A673 (cell line): ENCODE data around the gene PPP1R37.

ENCODE experiments used
- EZH2 ChIP-seq: fragments of 200-600 bp; sonication (generic); IDR thresholded peaks from 2 replicates; pipeline ENCODE4 v1.6.1; 2017; ENCODE audit warnings: borderline replicate concordance, low read depth, mild to moderate bottlenecking, mixed read lengths, antibody characterized with exemption, low read length; ENCODE audit not compliant: poor library complexity, severe bottlenecking
- TF ChIP-seq, protein P1 (sequence below): fragments of 300-800, 200-600 bp; sonication (generic); conservative IDR thresholded peaks from 2 replicates; pipeline ENCODE4 v1.5.1; 2017; ENCODE audit warnings: low read depth, mild to moderate bottlenecking, antibody characterized with exemption, low read length, moderate library complexity, mixed read lengths

DNA sequence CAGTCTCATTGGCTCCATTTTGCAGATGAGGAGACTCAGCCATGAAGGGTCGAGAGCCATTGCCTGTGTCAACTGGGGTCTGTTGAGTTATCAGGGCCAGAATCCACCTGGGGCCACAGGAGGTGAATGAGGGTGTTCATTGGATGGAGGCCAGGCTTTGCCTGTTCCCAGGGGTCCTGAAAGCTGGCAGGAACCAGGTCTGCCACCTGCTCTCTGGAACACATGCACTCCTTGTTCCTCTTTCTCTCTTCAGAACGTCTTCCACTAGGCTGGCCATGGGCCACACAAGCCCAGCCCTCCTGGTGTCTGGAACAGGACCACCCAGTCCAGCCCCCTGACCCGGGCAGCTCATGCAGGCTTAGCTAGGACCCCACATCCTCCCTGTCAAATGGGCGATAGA, 21.1 kb downstream of the PPP1R37 start:
- TF ChIP-seq, protein P1, sequence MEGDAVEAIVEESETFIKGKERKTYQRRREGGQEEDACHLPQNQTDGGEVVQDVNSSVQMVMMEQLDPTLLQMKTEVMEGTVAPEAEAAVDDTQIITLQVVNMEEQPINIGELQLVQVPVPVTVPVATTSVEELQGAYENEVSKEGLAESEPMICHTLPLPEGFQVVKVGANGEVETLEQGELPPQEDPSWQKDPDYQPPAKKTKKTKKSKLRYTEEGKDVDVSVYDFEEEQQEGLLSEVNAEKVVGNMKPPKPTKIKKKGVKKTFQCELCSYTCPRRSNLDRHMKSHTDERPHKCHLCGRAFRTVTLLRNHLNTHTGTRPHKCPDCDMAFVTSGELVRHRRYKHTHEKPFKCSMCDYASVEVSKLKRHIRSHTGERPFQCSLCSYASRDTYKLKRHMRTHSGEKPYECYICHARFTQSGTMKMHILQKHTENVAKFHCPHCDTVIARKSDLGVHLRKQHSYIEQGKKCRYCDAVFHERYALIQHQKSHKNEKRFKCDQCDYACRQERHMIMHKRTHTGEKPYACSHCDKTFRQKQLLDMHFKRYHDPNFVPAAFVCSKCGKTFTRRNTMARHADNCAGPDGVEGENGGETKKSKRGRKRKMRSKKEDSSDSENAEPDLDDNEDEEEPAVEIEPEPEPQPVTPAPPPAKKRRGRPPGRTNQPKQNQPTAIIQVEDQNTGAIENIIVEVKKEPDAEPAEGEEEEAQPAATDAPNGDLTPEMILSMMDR, result no peak
- no peak for TF ChIP-seq EZH2
